NOMO-1 (cell line): ENCODE results near the gene PCDH11X.
"Not testable (repeated sequence)": the region's sequence is repeated elsewhere in the genome, so short reads cannot be mapped to it uniquely, and the experiment has no call there.

Experiments
- DNase-seq, 2 experiments: peaks; one replicate each; lab custom pipeline; 2025; ENCODE audit not compliant: unreplicated experiment in 2 of 2; lab: John Stamatoyannopoulos, UW

Gene PCDH11X

GRCh38 chrX:91779135-91779534, at the start of gene PCDH11X:
TSS of gene PCDH11X (plus strand) at chrX:91779375. CDS start at chrX:91835505, 56,130 bp downstream.
- DNase-seq = not testable (repeated sequence)

GRCh38 chrX:91747446-91747845, 31.7 kb upstream of the PCDH11X start:
- not testable (repeated sequence) for DNase-seq

- DNase-seq = not testable (repeated sequence)
Observed at GRCh38 chrX:91753022-91753421, 26.2 kb upstream of the PCDH11X start.

- not testable (repeated sequence) for DNase-seq
Observed at GRCh38 chrX:91770619-91771488, 8.3 kb upstream of the PCDH11X start.

GRCh38 chrX:91773943-91774342, 5.2 kb upstream of the PCDH11X start:
- not testable (repeated sequence) for DNase-seq

GRCh38 chrX:91780008-91780407, 833 bp downstream of the PCDH11X start:
- DNase-seq = not testable (repeated sequence)

- DNase-seq = not testable (repeated sequence)
Observed at GRCh38 chrX:91780698-91781097, 1.5 kb downstream of the PCDH11X start.

GRCh38 chrX:91781553-91782298, 2.6 kb downstream of the PCDH11X start:
- not testable (repeated sequence) for DNase-seq

GRCh38 chrX:91782825-91783224, 3.6 kb downstream of the PCDH11X start:
- not testable (repeated sequence) for DNase-seq

- not testable (repeated sequence) for DNase-seq
Observed at GRCh38 chrX:91817537-91817936, 38.4 kb downstream of the PCDH11X start.

- not testable (repeated sequence) for DNase-seq
Observed at GRCh38 chrX:91825321-91825720, 46.1 kb downstream of the PCDH11X start.
